Central memory CD8-positive, alpha-beta T cell (primary cell): Measurements from ENCODE around the gene ACP2.

Source experiments
- ATAC-seq: fragments of 150-1000 bp; cut with Tn5 transposase; replicated peaks from 2 replicates; pipeline ENCODE4 v1.10.0; 2022; ENCODE audit warnings: mild to moderate bottlenecking, moderate FRiP score, moderate number of reproducible peaks; ENCODE audit not compliant: poor library complexity, severe bottlenecking; ENCODE audit errors: extremely low read depth
- DNase-seq, 2 donors: peaks; one replicate each; pipeline ENCODE4 v3.0.0; 2021; ENCODE audit warnings: low spot score in 2 of 2
- H3K27ac Mint-ChIP-seq: one replicate; pipeline ENCODE4 v1.8.0; 2022; ENCODE audit warnings: low read depth, mild to moderate bottlenecking, moderate library complexity, mixed read lengths
- H3K27me3 Mint-ChIP-seq: one replicate; pipeline ENCODE4 v1.8.0; 2022; ENCODE audit warnings: mixed read lengths
- H3K36me3 Mint-ChIP-seq: one replicate; pipeline ENCODE4 v1.8.0; 2022; ENCODE audit warnings: mild to moderate bottlenecking, moderate library complexity, mixed read lengths; ENCODE audit not compliant: insufficient read depth
- H3K4me1 Mint-ChIP-seq: one replicate; pipeline ENCODE4 v1.8.0; 2022; ENCODE audit warnings: mixed read lengths
- H3K4me3 Mint-ChIP-seq: one replicate; pipeline ENCODE4 v1.8.0; 2022; ENCODE audit warnings: mild to moderate bottlenecking, moderate library complexity, mixed read lengths
- H3K9me3 Mint-ChIP-seq: one replicate; pipeline ENCODE4 v1.8.0; 2022; ENCODE audit warnings: mixed read lengths

The ACP2 gene

GRCh38 chr11:47274495-47275235, 26.1 kb upstream of the ACP2 start:
- no peak overlapping the region for H3K4me3 Mint-ChIP-seq
- no peaks in the 10 kb centered on the region for H3K27me3 Mint-ChIP-seq
- no peaks in the 10 kb centered on the region for H3K9me3 Mint-ChIP-seq
- H3K36me3 Mint-ChIP-seq, result peaks cover 47% of the 10 kb centered on the region
- DNase-seq (no peak), ATAC-seq (no peak)
- H3K4me1 Mint-ChIP-seq, result peaks cover 35% of the 10 kb centered on the region
- H3K27ac Mint-ChIP-seq, result no peak overlapping the region

- Mint-ChIP-seq H3K27ac (peak overlapping the region; percentile 65), H3K4me1 (peaks cover 50% of the 10 kb centered on the region), H3K36me3 (peaks cover 41% of the 10 kb centered on the region), H3K4me3 (peak overlapping the region; percentile 28), H3K27me3 (no peaks in the 10 kb centered on the region), H3K9me3 (no peaks in the 10 kb centered on the region)
- no peak for DNase-seq
- no peak for ATAC-seq
These were observed 24.1 kb upstream of the ACP2 start for GRCh38 chr11:47272706-47273105.

- no peaks in the 10 kb centered on the region for H3K27me3 Mint-ChIP-seq
- DNase-seq, result no peak
- H3K4me1 Mint-ChIP-seq, result peaks cover 50% of the 10 kb centered on the region
- H3K9me3 Mint-ChIP-seq, result no peaks in the 10 kb centered on the region
- H3K4me3 Mint-ChIP-seq, result peak overlapping the region; percentile 28
- ATAC-seq, result no peak
- peak overlapping the region; percentile 65 for H3K27ac Mint-ChIP-seq
- peaks cover 36% of the 10 kb centered on the region for H3K36me3 Mint-ChIP-seq
These were observed 23.5 kb upstream of the ACP2 start for GRCh38 chr11:47271961-47272661.

- Mint-ChIP-seq H3K9me3 (no peaks in the 10 kb centered on the region), H3K27ac (peak overlapping the region; percentile 65), H3K4me3 (peak overlapping the region; percentile 69), H3K36me3 (peaks cover 28% of the 10 kb centered on the region), H3K27me3 (no peaks in the 10 kb centered on the region), H3K4me1 (peaks cover 48% of the 10 kb centered on the region)
- DNase-seq, result no peak
- ATAC-seq, result no peak
These were observed 22.7 kb upstream of the ACP2 start for GRCh38 chr11:47271328-47271727.

GRCh38 chr11:47270331-47271271, 22.0 kb upstream of the ACP2 start:
- ATAC-seq (peak; percentile 24), DNase-seq (peak; percentile 27 to 54)
- Mint-ChIP-seq H3K36me3 (peaks cover 22% of the 10 kb centered on the region), H3K27ac (peak overlapping the region; percentile 65), H3K4me1 (peaks cover 42% of the 10 kb centered on the region), H3K9me3 (no peaks in the 10 kb centered on the region), H3K27me3 (no peaks in the 10 kb centered on the region), H3K4me3 (peak overlapping the region; percentile 69)

GRCh38 chr11:47269829-47270305, 21.3 kb upstream of the ACP2 start, which contains the start of gene MADD:
Gene MADD, plus strand, starts transcription at chr11:47270133.
- H3K4me3 Mint-ChIP-seq, result peak within 1 kb of the TSS; percentile 69
- H3K9me3 Mint-ChIP-seq, result no peaks in the 10 kb centered on the region
- peaks cover 21% of the 10 kb centered on the region for H3K36me3 Mint-ChIP-seq
- peak; percentile 86 for DNase-seq
- no peaks in the 10 kb centered on the region for H3K27me3 Mint-ChIP-seq
- H3K4me1 Mint-ChIP-seq, result peaks cover 42% of the 10 kb centered on the region
- peak within 1 kb of the TSS; percentile 91 for H3K27ac Mint-ChIP-seq
- ATAC-seq, result peak; percentile 82

GRCh38 chr11:47269002-47269828, 20.6 kb upstream of the ACP2 start:
- Mint-ChIP-seq H3K36me3 (peaks cover 14% of the 10 kb centered on the region), H3K9me3 (no peaks in the 10 kb centered on the region), H3K4me3 (peak overlapping the region; percentile 69), H3K27me3 (no peaks in the 10 kb centered on the region), H3K27ac (peak overlapping the region; percentile 91), H3K4me1 (peaks cover 42% of the 10 kb centered on the region)
- ATAC-seq (peak; percentile 59), DNase-seq (peak; percentile 68 to 72)

- no peak for ATAC-seq
- peaks cover 42% of the 10 kb centered on the region for H3K4me1 Mint-ChIP-seq
- H3K27ac Mint-ChIP-seq, result peak overlapping the region; percentile 91
- H3K36me3 Mint-ChIP-seq, result peaks cover 14% of the 10 kb centered on the region
- H3K27me3 Mint-ChIP-seq, result no peaks in the 10 kb centered on the region
- H3K9me3 Mint-ChIP-seq, result no peaks in the 10 kb centered on the region
- H3K4me3 Mint-ChIP-seq, result peak overlapping the region; percentile 69
- no peak for DNase-seq
These were observed 19.9 kb upstream of the ACP2 start for GRCh38 chr11:47268448-47269001.

GRCh38 chr11:47267876-47268275, 19.3 kb upstream of the ACP2 start:
- Mint-ChIP-seq H3K36me3 (peaks cover 12% of the 10 kb centered on the region), H3K27ac (no peak overlapping the region), H3K9me3 (no peaks in the 10 kb centered on the region), H3K4me1 (peaks cover 39% of the 10 kb centered on the region), H3K27me3 (no peaks in the 10 kb centered on the region), H3K4me3 (no peak overlapping the region)
- ATAC-seq (no peak), DNase-seq (no peak)

- Mint-ChIP-seq H3K4me1 (peaks cover 15% of the 10 kb centered on the region), H3K27ac (no peak overlapping the region)
These were observed 15.9 kb upstream of the ACP2 start for GRCh38 chr11:47264521-47264920.

GRCh38 chr11:47264119-47264518, 15.5 kb upstream of the ACP2 start:
- peaks cover 13% of the 10 kb centered on the region for H3K4me1 Mint-ChIP-seq
- H3K36me3 Mint-ChIP-seq, result peaks cover 6% of the 10 kb centered on the region
- H3K27me3 Mint-ChIP-seq, result no peaks in the 10 kb centered on the region
- no peak for DNase-seq
- ATAC-seq, result no peak
- no peak overlapping the region for H3K27ac Mint-ChIP-seq
- no peaks in the 10 kb centered on the region for H3K9me3 Mint-ChIP-seq
- H3K4me3 Mint-ChIP-seq, result no peak overlapping the region

More at GRCh38 chr11:47264521-47264920, 15.9 kb upstream of the ACP2 start:
- H3K4me3 Mint-ChIP-seq, result no peak overlapping the region
- no peaks in the 10 kb centered on the region for H3K9me3 Mint-ChIP-seq
- H3K36me3 Mint-ChIP-seq, result peaks cover 8% of the 10 kb centered on the region
- ATAC-seq (no peak), DNase-seq (no peak)
- H3K27me3 Mint-ChIP-seq, result no peaks in the 10 kb centered on the region
